ENCODE results near the gene RPRD2. TPM values are rescaled to one million over a fixed set of nuclear protein-coding genes. Genes with fewer than 3 reads are reported as not detected.
"Not testable (repeated sequence)": the region's sequence is repeated elsewhere in the genome, so short reads cannot be mapped to it uniquely, and the experiment has no call there.

Gene RPRD2
- total RNA-seq, 1 donor from 2014 or later: 24.6 TPM

GRCh38 chr1:150371110-150371509, 7.2 kb downstream of the RPRD2 start:
- Mint-ChIP-seq H3K4me3 (peak overlapping the region; percentile 57), H3K27me3 (no peaks in the 10 kb centered on the region), H3K4me1 (peaks cover 40% of the 10 kb centered on the region), H3K27ac (no peak overlapping the region), H3K9me3 (no peaks in the 10 kb centered on the region), H3K36me3 (ENCODE audit: low read depth) (peaks cover 20% of the 10 kb centered on the region)
- DNase-seq: no peak
- intact Hi-C loops (cut with micrococcal nuclease): no loop called here

- Mint-ChIP-seq H3K4me3 (no peak overlapping the region), H3K36me3 (ENCODE audit: low read depth) (peaks cover 14% of the 10 kb centered on the region), H3K27me3 (no peaks in the 10 kb centered on the region), H3K27ac (no peak overlapping the region), H3K9me3 (no peaks in the 10 kb centered on the region), H3K4me1 (peaks cover 32% of the 10 kb centered on the region)
- no peak for DNase-seq
- intact Hi-C loops (cut with micrococcal nuclease): no loop called here
Observed at GRCh38 chr1:150372580-150372979, 8.6 kb downstream of the RPRD2 start.

GRCh38 chr1:150376110-150376509, 12.2 kb downstream of the RPRD2 start:
- H3K4me1 Mint-ChIP-seq: peaks cover 24% of the 10 kb centered on the region
- H3K36me3 Mint-ChIP-seq (ENCODE audit: low read depth): peaks cover 11% of the 10 kb centered on the region
- no peak for DNase-seq
- no peaks in the 10 kb centered on the region for H3K9me3 Mint-ChIP-seq
- no peak overlapping the region for H3K4me3 Mint-ChIP-seq
- intact Hi-C loops (cut with micrococcal nuclease): no loop called here
- no peaks in the 10 kb centered on the region for H3K27me3 Mint-ChIP-seq
- no peak overlapping the region for H3K27ac Mint-ChIP-seq

- Mint-ChIP-seq H3K27me3 (no peaks in the 10 kb centered on the region), H3K4me1 (peaks cover 14% of the 10 kb centered on the region), H3K4me3 (no peak overlapping the region), H3K9me3 (no peaks in the 10 kb centered on the region), H3K27ac (peak overlapping the region; percentile 45), H3K36me3 (ENCODE audit: low read depth) (peaks cover 3% of the 10 kb centered on the region)
- DNase-seq: no peak
- intact Hi-C loops (cut with micrococcal nuclease): no loop called here
Observed at GRCh38 chr1:150383631-150384324, 19.8 kb downstream of the RPRD2 start.

GRCh38 chr1:150385537-150386445, 21.8 kb downstream of the RPRD2 start:
- Mint-ChIP-seq H3K27me3 (no peaks in the 10 kb centered on the region), H3K27ac (peak overlapping the region; percentile 25), H3K4me3 (no peak overlapping the region), H3K9me3 (no peaks in the 10 kb centered on the region), H3K36me3 (ENCODE audit: low read depth) (peaks cover 5% of the 10 kb centered on the region), H3K4me1 (peaks cover 21% of the 10 kb centered on the region)
- intact Hi-C loops (cut with micrococcal nuclease): no loop called here
- DNase-seq: no peak

- Mint-ChIP-seq H3K4me3 (no peak overlapping the region), H3K4me1 (peaks cover 22% of the 10 kb centered on the region), H3K27ac (no peak overlapping the region), H3K9me3 (no peaks in the 10 kb centered on the region), H3K36me3 (ENCODE audit: low read depth) (peaks cover 5% of the 10 kb centered on the region), H3K27me3 (no peaks in the 10 kb centered on the region)
- no peak for DNase-seq
- intact Hi-C loops (cut with micrococcal nuclease): no loop called here
Observed at GRCh38 chr1:150386592-150386991, 22.6 kb downstream of the RPRD2 start.

GRCh38 chr1:150387200-150387599, 23.3 kb downstream of the RPRD2 start:
- no peak overlapping the region for H3K4me3 Mint-ChIP-seq
- no peaks in the 10 kb centered on the region for H3K27me3 Mint-ChIP-seq
- DNase-seq: peak; percentile 43
- H3K9me3 Mint-ChIP-seq: no peaks in the 10 kb centered on the region
- no peak overlapping the region for H3K27ac Mint-ChIP-seq
- peaks cover 6% of the 10 kb centered on the region for H3K36me3 Mint-ChIP-seq (ENCODE audit: low read depth)
- peaks cover 22% of the 10 kb centered on the region for H3K4me1 Mint-ChIP-seq
- intact Hi-C loops (cut with micrococcal nuclease): no loop called here

- H3K4me3 Mint-ChIP-seq: no peak overlapping the region
- H3K27ac Mint-ChIP-seq: no peak overlapping the region
- H3K27me3 Mint-ChIP-seq: no peaks in the 10 kb centered on the region
- H3K9me3 Mint-ChIP-seq: no peaks in the 10 kb centered on the region
- H3K4me1 Mint-ChIP-seq: peaks cover 22% of the 10 kb centered on the region
- H3K36me3 Mint-ChIP-seq (ENCODE audit: low read depth): peaks cover 6% of the 10 kb centered on the region
- no peak for DNase-seq
- intact Hi-C loops (cut with micrococcal nuclease): no loop called here
Observed at GRCh38 chr1:150388241-150388640, 24.3 kb downstream of the RPRD2 start.

- Mint-ChIP-seq H3K36me3 (ENCODE audit: low read depth) (peaks cover 5% of the 10 kb centered on the region), H3K4me3 (no peak overlapping the region), H3K27ac (no peak overlapping the region), H3K4me1 (peaks cover 20% of the 10 kb centered on the region), H3K9me3 (no peaks in the 10 kb centered on the region), H3K27me3 (no peaks in the 10 kb centered on the region)
- no peak for DNase-seq
- intact Hi-C loops (cut with micrococcal nuclease): no loop called here
Observed at GRCh38 chr1:150389650-150390049, 25.7 kb downstream of the RPRD2 start.

- H3K27ac Mint-ChIP-seq: no peak overlapping the region
Observed at GRCh38 chr1:150392627-150393026, 28.7 kb downstream of the RPRD2 start.

GRCh38 chr1:150395115-150395514, 31.2 kb downstream of the RPRD2 start:
- H3K27me3 Mint-ChIP-seq; DNase-seq; H3K9me3 Mint-ChIP-seq; H3K4me3 Mint-ChIP-seq; intact Hi-C loops (cut with micrococcal nuclease); H3K27ac Mint-ChIP-seq: not testable (repeated sequence)
- Mint-ChIP-seq H3K36me3 (ENCODE audit: low read depth) (peaks cover 24% of the 10 kb centered on the region), H3K4me1 (peaks cover 13% of the 10 kb centered on the region)

More at GRCh38 chr1:150392627-150393026, 28.7 kb downstream of the RPRD2 start:
- Mint-ChIP-seq H3K4me1 (peaks cover 16% of the 10 kb centered on the region), H3K9me3 (no peaks in the 10 kb centered on the region), H3K27me3 (no peaks in the 10 kb centered on the region), H3K4me3 (no peak overlapping the region), H3K36me3 (ENCODE audit: low read depth) (peaks cover 21% of the 10 kb centered on the region)
- DNase-seq: no peak
- intact Hi-C loops (cut with micrococcal nuclease): no loop called here

GRCh38 chr1:150397392-150398032, 33.6 kb downstream of the RPRD2 start:
- no peak overlapping the region for H3K27ac Mint-ChIP-seq

GRCh38 chr1:150404465-150404864, 40.5 kb downstream of the RPRD2 start:
- no peaks in the 10 kb centered on the region for H3K9me3 Mint-ChIP-seq

More at GRCh38 chr1:150397392-150398032, 33.6 kb downstream of the RPRD2 start:
- intact Hi-C loops (cut with micrococcal nuclease): no loop called here
- Mint-ChIP-seq H3K27me3 (no peaks in the 10 kb centered on the region), H3K4me1 (peaks cover 9% of the 10 kb centered on the region), H3K4me3 (no peak overlapping the region), H3K9me3 (no peaks in the 10 kb centered on the region), H3K36me3 (ENCODE audit: low read depth) (peaks cover 22% of the 10 kb centered on the region)
- DNase-seq: no peak

GRCh38 chr1:150405660-150406059, 41.7 kb downstream of the RPRD2 start:
- H3K27ac Mint-ChIP-seq: no peak overlapping the region
- H3K4me3 Mint-ChIP-seq: no peak overlapping the region
- H3K4me1 Mint-ChIP-seq: peaks cover 12% of the 10 kb centered on the region
- intact Hi-C loops (cut with micrococcal nuclease): no loop called here
- H3K9me3 Mint-ChIP-seq: no peaks in the 10 kb centered on the region
- H3K36me3 Mint-ChIP-seq (ENCODE audit: low read depth): peaks cover 5% of the 10 kb centered on the region
- no peak for DNase-seq
- no peaks in the 10 kb centered on the region for H3K27me3 Mint-ChIP-seq

More at GRCh38 chr1:150404465-150404864, 40.5 kb downstream of the RPRD2 start:
- Mint-ChIP-seq H3K4me1 (peaks cover 10% of the 10 kb centered on the region), H3K27me3 (no peaks in the 10 kb centered on the region), H3K27ac (no peak overlapping the region), H3K36me3 (ENCODE audit: low read depth) (peaks cover 10% of the 10 kb centered on the region), H3K4me3 (no peak overlapping the region)
- intact Hi-C loops (cut with micrococcal nuclease): no loop called here
- no peak for DNase-seq
